WTC11 (cell line): ENCODE measurements around the gene FGF18. TPM values are rescaled to one million over a fixed set of nuclear protein-coding genes. Genes with fewer than 3 reads are reported as not detected.

Experiments
- ATAC-seq: fragments of 200-7000 bp; cut with Tn5 transposase; 2 replicates; pipeline ENCODE4 v1.10.0; 2021; ENCODE audit warnings: mild to moderate bottlenecking, moderate library complexity
- CTCF ChIA-PET: fragments of 300-600 bp; sonication (Branson Sonifier 250); formaldehyde crosslinking; loops from one replicate; lab custom pipeline; 2021; ENCODE audit warnings: antibody characterized with exemption; lab: Charles Lee
- POLR2A ChIA-PET: fragments of 350-600 bp; sonication (Branson Sonifier 250); formaldehyde crosslinking; loops from one replicate; lab custom pipeline; 2021; ENCODE audit warnings: antibody characterized with exemption; lab: Charles Lee
- DNase-seq: peaks from one replicate; pipeline ENCODE4 v3.0.0; 2021; ENCODE audit warnings: low spot score
- H3K27ac Mint-ChIP-seq: 2 replicates; pipeline ENCODE4 v1.8.0; 2021; ENCODE audit warnings: mixed read lengths
- H3K27me3 Mint-ChIP-seq: 2 replicates; pipeline ENCODE4 v1.8.0; 2021; ENCODE audit warnings: low read depth, mild to moderate bottlenecking, moderate library complexity, mixed read lengths
- H3K36me3 Mint-ChIP-seq: 2 replicates; pipeline ENCODE4 v1.8.0; 2021; ENCODE audit warnings: mixed read lengths
- H3K4me1 Mint-ChIP-seq: 2 replicates; pipeline ENCODE4 v1.8.0; 2022; ENCODE audit warnings: mixed read lengths
- H3K4me3 Mint-ChIP-seq: 2 replicates; pipeline ENCODE4 v1.8.0; 2021; ENCODE audit warnings: mild to moderate bottlenecking, moderate library complexity, mixed read lengths
- H3K9me3 Mint-ChIP-seq: 2 replicates; pipeline ENCODE4 v1.8.0; 2021; ENCODE audit warnings: mixed read lengths
- ATF1 ChIP-seq: sonication (generic); formaldehyde crosslinking; IDR thresholded peaks from 2 replicates; pipeline ENCODE4 v1.8.1; 2023; ENCODE audit warnings: mild to moderate bottlenecking, moderate library complexity, missing genetic modification reagents
- CBFB ChIP-seq: sonication (generic); formaldehyde crosslinking; IDR thresholded peaks from 2 replicates; pipeline ENCODE4 v1.8.1; 2022; ENCODE audit warnings: mild to moderate bottlenecking, low read depth, missing genetic modification reagents
- GTF2I ChIP-seq: fragments of 250-450 bp; sonication (Bioruptor Pico); conservative IDR thresholded peaks from 2 replicates; pipeline ENCODE4 v1.4.0; 2021; ENCODE audit warnings: mild to moderate bottlenecking
- HMGXB4 ChIP-seq: sonication (generic); formaldehyde crosslinking; IDR thresholded peaks from 2 replicates; pipeline ENCODE4 v1.8.1; 2023; ENCODE audit warnings: mild to moderate bottlenecking, moderate library complexity, missing genetic modification reagents
- KAT7 ChIP-seq: sonication (generic); formaldehyde crosslinking; IDR thresholded peaks from 2 replicates; pipeline ENCODE4 v1.8.1; 2023; ENCODE audit warnings: missing genetic modification reagents, mild to moderate bottlenecking, borderline replicate concordance
- NFYB ChIP-seq: sonication (generic); formaldehyde crosslinking; conservative IDR thresholded peaks from 2 replicates; pipeline ENCODE4 v1.8.0; 2022; ENCODE audit warnings: low read depth, missing genetic modification reagents
- NR2C2 ChIP-seq: sonication (generic); formaldehyde crosslinking; IDR thresholded peaks from 2 replicates; pipeline ENCODE4 v1.8.0; 2022; ENCODE audit warnings: mild to moderate bottlenecking, missing genetic modification reagents
- NR3C1 ChIP-seq: sonication (generic); formaldehyde crosslinking; conservative IDR thresholded peaks from 2 replicates; pipeline ENCODE4 v1.8.1; 2023; ENCODE audit warnings: low read depth, mild to moderate bottlenecking, missing genetic modification reagents
- SMAD4 ChIP-seq: sonication (generic); formaldehyde crosslinking; IDR thresholded peaks from 2 replicates; pipeline ENCODE4 v1.8.0; 2022; ENCODE audit warnings: mild to moderate bottlenecking, missing genetic modification reagents
- TEAD4 ChIP-seq: sonication (generic); formaldehyde crosslinking; IDR thresholded peaks from 2 replicates; pipeline ENCODE4 v1.8.0; 2022; ENCODE audit warnings: mild to moderate bottlenecking, missing genetic modification reagents
- TP53 ChIP-seq: sonication (generic); formaldehyde crosslinking; IDR thresholded peaks from 2 replicates; pipeline ENCODE4 v1.8.1; 2023; ENCODE audit warnings: mild to moderate bottlenecking, missing genetic modification reagents
- ZBTB21 ChIP-seq: sonication (generic); formaldehyde crosslinking; IDR thresholded peaks from 2 replicates; pipeline ENCODE4 v1.8.1; 2023; ENCODE audit warnings: mild to moderate bottlenecking, missing genetic modification reagents, borderline replicate concordance
- ZNF219 ChIP-seq: sonication (generic); formaldehyde crosslinking; IDR thresholded peaks from 2 replicates; pipeline ENCODE4 v1.8.0; 2023; ENCODE audit warnings: missing genetic modification reagents, mild to moderate bottlenecking, borderline replicate concordance
- ZNF396 ChIP-seq: fragments of 250-450 bp; sonication (Bioruptor Pico); IDR thresholded peaks from 2 replicates; pipeline ENCODE4 v1.8.0; 2021; ENCODE audit warnings: mild to moderate bottlenecking, moderate library complexity, borderline replicate concordance
- ZNF423 ChIP-seq: fragments of 250-450 bp; sonication (Bioruptor Pico); IDR thresholded peaks from 2 replicates; pipeline ENCODE4 v2.1.2; 2022; ENCODE audit warnings: mild to moderate bottlenecking, moderate library complexity
- total RNA-seq: library from RNA; stranded (reverse); gene quantifications from 3 replicates; pipeline ENCODE4 v1.2.3, GENCODE V29; 2021
- TF ChIP-seq, protein P1 (sequence below): sonication (generic); formaldehyde crosslinking; IDR thresholded peaks from 2 replicates; pipeline ENCODE4 v1.8.0; 2023; ENCODE audit warnings: missing genetic modification reagents, mild to moderate bottlenecking, borderline replicate concordance
- TF ChIP-seq, protein P2 (sequence below): sonication (generic); formaldehyde crosslinking; IDR thresholded peaks from 2 replicates; pipeline ENCODE4 v1.8.0; 2022; ENCODE audit warnings: missing genetic modification reagents
- TF ChIP-seq, protein P3 (sequence below): sonication (generic); formaldehyde crosslinking; IDR thresholded peaks from 2 replicates; pipeline ENCODE4 v1.8.0; 2023; ENCODE audit warnings: mild to moderate bottlenecking, missing genetic modification reagents
- TF ChIP-seq, protein P4 (sequence below): fragments of 250-450 bp; sonication (Bioruptor Pico); IDR thresholded peaks from 2 replicates; pipeline ENCODE4 v1.8.0; 2021; ENCODE audit warnings: mild to moderate bottlenecking

The FGF18 gene
- total RNA-seq, 1 experiment from 2014 or later: 0.72 TPM

GRCh38 chr5:171453056-171453725, 33.7 kb downstream of the FGF18 start (continued):
- TF ChIP-seq, protein P1, sequence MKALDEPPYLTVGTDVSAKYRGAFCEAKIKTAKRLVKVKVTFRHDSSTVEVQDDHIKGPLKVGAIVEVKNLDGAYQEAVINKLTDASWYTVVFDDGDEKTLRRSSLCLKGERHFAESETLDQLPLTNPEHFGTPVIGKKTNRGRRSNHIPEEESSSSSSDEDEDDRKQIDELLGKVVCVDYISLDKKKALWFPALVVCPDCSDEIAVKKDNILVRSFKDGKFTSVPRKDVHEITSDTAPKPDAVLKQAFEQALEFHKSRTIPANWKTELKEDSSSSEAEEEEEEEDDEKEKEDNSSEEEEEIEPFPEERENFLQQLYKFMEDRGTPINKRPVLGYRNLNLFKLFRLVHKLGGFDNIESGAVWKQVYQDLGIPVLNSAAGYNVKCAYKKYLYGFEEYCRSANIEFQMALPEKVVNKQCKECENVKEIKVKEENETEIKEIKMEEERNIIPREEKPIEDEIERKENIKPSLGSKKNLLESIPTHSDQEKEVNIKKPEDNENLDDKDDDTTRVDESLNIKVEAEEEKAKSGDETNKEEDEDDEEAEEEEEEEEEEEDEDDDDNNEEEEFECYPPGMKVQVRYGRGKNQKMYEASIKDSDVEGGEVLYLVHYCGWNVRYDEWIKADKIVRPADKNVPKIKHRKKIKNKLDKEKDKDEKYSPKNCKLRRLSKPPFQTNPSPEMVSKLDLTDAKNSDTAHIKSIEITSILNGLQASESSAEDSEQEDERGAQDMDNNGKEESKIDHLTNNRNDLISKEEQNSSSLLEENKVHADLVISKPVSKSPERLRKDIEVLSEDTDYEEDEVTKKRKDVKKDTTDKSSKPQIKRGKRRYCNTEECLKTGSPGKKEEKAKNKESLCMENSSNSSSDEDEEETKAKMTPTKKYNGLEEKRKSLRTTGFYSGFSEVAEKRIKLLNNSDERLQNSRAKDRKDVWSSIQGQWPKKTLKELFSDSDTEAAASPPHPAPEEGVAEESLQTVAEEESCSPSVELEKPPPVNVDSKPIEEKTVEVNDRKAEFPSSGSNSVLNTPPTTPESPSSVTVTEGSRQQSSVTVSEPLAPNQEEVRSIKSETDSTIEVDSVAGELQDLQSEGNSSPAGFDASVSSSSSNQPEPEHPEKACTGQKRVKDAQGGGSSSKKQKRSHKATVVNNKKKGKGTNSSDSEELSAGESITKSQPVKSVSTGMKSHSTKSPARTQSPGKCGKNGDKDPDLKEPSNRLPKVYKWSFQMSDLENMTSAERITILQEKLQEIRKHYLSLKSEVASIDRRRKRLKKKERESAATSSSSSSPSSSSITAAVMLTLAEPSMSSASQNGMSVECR (CRISPR knock-in tag): no peak
- TF ChIP-seq, protein P2, sequence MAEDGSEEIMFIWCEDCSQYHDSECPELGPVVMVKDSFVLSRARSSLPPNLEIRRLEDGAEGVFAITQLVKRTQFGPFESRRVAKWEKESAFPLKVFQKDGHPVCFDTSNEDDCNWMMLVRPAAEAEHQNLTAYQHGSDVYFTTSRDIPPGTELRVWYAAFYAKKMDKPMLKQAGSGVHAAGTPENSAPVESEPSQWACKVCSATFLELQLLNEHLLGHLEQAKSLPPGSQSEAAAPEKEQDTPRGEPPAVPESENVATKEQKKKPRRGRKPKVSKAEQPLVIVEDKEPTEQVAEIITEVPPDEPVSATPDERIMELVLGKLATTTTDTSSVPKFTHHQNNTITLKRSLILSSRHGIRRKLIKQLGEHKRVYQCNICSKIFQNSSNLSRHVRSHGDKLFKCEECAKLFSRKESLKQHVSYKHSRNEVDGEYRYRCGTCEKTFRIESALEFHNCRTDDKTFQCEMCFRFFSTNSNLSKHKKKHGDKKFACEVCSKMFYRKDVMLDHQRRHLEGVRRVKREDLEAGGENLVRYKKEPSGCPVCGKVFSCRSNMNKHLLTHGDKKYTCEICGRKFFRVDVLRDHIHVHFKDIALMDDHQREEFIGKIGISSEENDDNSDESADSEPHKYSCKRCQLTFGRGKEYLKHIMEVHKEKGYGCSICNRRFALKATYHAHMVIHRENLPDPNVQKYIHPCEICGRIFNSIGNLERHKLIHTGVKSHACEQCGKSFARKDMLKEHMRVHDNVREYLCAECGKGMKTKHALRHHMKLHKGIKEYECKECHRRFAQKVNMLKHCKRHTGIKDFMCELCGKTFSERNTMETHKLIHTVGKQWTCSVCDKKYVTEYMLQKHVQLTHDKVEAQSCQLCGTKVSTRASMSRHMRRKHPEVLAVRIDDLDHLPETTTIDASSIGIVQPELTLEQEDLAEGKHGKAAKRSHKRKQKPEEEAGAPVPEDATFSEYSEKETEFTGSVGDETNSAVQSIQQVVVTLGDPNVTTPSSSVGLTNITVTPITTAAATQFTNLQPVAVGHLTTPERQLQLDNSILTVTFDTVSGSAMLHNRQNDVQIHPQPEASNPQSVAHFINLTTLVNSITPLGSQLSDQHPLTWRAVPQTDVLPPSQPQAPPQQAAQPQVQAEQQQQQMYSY (CRISPR knock-in tag): no peak
- TF ChIP-seq CBFB (CRISPR knock-in tag) (no peak), TP53 (no peak), TEAD4 (CRISPR knock-in tag) (no peak), ATF1 (CRISPR knock-in tag) (no peak)

DNA sequence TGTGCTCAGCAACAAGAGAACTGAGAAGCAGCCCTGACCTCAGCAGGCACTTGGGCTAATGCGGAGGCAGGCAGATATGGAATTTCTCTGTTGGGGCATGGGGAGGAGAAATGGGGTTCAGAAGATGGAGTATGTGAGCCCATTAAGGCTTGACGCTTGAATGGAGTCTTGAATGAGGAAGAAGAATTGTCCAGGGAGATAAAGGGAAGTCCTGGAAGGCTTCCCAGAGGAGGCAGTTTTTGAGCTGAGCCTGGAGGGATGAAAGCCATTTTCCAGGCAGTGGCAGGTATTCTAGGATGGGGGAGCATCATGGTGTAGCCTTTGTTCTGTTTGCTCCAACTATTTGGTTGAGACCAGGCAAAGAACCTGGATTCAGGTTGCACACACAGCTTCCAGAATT, 34.5 kb downstream of the FGF18 start:
- H3K27me3 Mint-ChIP-seq: peaks cover 17% of the 10 kb centered on the region
- no peaks in the 10 kb centered on the region for H3K9me3 Mint-ChIP-seq
- H3K36me3 Mint-ChIP-seq: no peaks in the 10 kb centered on the region
- peaks cover 39% of the 10 kb centered on the region for H3K4me1 Mint-ChIP-seq
- CTCF ChIA-PET: interaction anchor here (0.6 to 3.7 kb wide), 13 partner anchors 8 to 227 kb away, joined by 3 to 29 read pairs (median 4); partner anchors contain the start of gene FGF18
- H3K4me3 Mint-ChIP-seq: no peak overlapping the region
- no peak for ATAC-seq
- TF ChIP-seq, protein P3, sequence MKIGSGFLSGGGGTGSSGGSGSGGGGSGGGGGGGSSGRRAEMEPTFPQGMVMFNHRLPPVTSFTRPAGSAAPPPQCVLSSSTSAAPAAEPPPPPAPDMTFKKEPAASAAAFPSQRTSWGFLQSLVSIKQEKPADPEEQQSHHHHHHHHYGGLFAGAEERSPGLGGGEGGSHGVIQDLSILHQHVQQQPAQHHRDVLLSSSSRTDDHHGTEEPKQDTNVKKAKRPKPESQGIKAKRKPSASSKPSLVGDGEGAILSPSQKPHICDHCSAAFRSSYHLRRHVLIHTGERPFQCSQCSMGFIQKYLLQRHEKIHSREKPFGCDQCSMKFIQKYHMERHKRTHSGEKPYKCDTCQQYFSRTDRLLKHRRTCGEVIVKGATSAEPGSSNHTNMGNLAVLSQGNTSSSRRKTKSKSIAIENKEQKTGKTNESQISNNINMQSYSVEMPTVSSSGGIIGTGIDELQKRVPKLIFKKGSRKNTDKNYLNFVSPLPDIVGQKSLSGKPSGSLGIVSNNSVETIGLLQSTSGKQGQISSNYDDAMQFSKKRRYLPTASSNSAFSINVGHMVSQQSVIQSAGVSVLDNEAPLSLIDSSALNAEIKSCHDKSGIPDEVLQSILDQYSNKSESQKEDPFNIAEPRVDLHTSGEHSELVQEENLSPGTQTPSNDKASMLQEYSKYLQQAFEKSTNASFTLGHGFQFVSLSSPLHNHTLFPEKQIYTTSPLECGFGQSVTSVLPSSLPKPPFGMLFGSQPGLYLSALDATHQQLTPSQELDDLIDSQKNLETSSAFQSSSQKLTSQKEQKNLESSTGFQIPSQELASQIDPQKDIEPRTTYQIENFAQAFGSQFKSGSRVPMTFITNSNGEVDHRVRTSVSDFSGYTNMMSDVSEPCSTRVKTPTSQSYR (CRISPR knock-in tag): no peak
- TF ChIP-seq KAT7 (CRISPR knock-in tag): no peak
- no peak for TF ChIP-seq ZNF396 (CRISPR knock-in tag)
- TF ChIP-seq SMAD4 (CRISPR knock-in tag): no peak
- DNase-seq: no peak
- no peak overlapping the region for H3K27ac Mint-ChIP-seq
- POLR2A ChIA-PET: no interaction called here

DNA sequence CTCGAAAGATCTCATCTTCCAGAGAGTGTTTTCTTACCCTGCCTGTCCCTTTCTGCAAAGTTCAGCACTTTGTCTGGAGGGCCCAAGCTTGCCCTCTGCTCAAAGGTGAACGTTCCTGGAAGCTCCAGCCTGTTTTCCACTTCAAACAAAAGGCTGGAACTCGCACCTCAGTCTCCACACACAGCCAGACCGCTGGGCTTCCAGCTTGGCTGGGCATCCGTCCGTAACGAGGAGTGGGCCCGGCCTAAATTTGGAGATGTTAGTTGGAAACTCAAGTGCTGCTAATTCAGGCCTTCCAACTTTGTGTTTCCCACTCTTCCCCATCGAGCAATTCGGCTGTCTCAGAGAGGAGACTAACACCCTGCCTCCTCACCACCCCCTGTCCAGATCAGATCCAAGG, 35.1 kb downstream of the FGF18 start:
- Mint-ChIP-seq H3K4me1 (peaks cover 35% of the 10 kb centered on the region), H3K27ac (no peak overlapping the region), H3K27me3 (peaks cover 13% of the 10 kb centered on the region), H3K36me3 (no peaks in the 10 kb centered on the region), H3K4me3 (no peak overlapping the region), H3K9me3 (no peaks in the 10 kb centered on the region)
- ChIA-PET CTCF (interaction anchor here (0.6 to 3.7 kb wide), 2 partner anchors 35 to 87 kb away, joined by 3 to 29 read pairs; partner anchors contain the start of gene FGF18), POLR2A (no interaction called here)
- ATAC-seq (no peak), DNase-seq (no peak)
- TF ChIP-seq SMAD4 (CRISPR knock-in tag) (no peak), ZBTB21 (CRISPR knock-in tag) (no peak), NR3C1 (no peak), NFYB (CRISPR knock-in tag) (no peak), HMGXB4 (CRISPR knock-in tag) (no peak), ZNF423 (no peak), TP53 (no peak), NR2C2 (no peak), GTF2I (CRISPR knock-in tag) (no peak), ZNF219 (CRISPR knock-in tag) (no peak)
- TF ChIP-seq, protein P4, sequence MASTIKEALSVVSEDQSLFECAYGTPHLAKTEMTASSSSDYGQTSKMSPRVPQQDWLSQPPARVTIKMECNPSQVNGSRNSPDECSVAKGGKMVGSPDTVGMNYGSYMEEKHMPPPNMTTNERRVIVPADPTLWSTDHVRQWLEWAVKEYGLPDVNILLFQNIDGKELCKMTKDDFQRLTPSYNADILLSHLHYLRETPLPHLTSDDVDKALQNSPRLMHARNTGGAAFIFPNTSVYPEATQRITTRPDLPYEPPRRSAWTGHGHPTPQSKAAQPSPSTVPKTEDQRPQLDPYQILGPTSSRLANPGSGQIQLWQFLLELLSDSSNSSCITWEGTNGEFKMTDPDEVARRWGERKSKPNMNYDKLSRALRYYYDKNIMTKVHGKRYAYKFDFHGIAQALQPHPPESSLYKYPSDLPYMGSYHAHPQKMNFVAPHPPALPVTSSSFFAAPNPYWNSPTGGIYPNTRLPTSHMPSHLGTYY (CRISPR knock-in tag): no peak
